H1 (cell line): ENCODE results near the gene GPC4. TPM values are rescaled to one million over a fixed set of nuclear protein-coding genes. Genes with fewer than 3 reads are reported as not detected.

Source experiments
- CTCF ChIA-PET: fragments of 300-600 bp; sonication (Branson Sonifier 250); formaldehyde crosslinking; loops from one replicate; lab custom pipeline; 2021; ENCODE audit not compliant: partially characterized antibody; lab: Charles Lee
- POLR2A ChIA-PET: fragments of 300-600 bp; sonication (Branson Sonifier 250); formaldehyde crosslinking; loops from one replicate; lab custom pipeline; 2021; ENCODE audit warnings: inconsistent platforms; ENCODE audit not compliant: partially characterized antibody; lab: Charles Lee
- DNase-seq, 2 experiments: peaks; one replicate each; pipeline versions ENCODE4 v3.0.0 to v3.0.0-alpha.2; 2010 to 2022; ENCODE audit warnings: low spot score in 2 of 2, low read depth in 1 of 2, mixed read lengths in 1 of 2
- FAIRE-seq: peaks from 2 replicates; lab custom pipeline; 2011; peaks lifted over from hg19 to GRCh38; lab: Jason Lieb, UNC
- H2AFZ ChIP-seq: 2 replicates; pipeline ENCODE4 v1.8.1; 2012; ENCODE audit warnings: low read length, inconsistent platforms
- H2AK5ac ChIP-seq: 2 replicates; pipeline ENCODE4 v1.6.1; 2013; ENCODE audit warnings: low read depth, low read length
- H2BK120ac ChIP-seq: replicated peaks from 2 replicates; pipeline ENCODE3; 2013; ENCODE audit warnings: low read depth, low read length, inconsistent platforms
- H2BK12ac ChIP-seq: 2 replicates; pipeline ENCODE4 v1.6.1; 2013; ENCODE audit warnings: low read depth, low read length
- H2BK15ac ChIP-seq: 2 replicates; pipeline ENCODE4 v1.6.1; 2013; ENCODE audit warnings: low read length
- H2BK20ac ChIP-seq: 2 replicates; pipeline ENCODE4 v1.6.1; 2013; ENCODE audit warnings: low read length
- H2BK5ac ChIP-seq: 2 replicates; pipeline ENCODE4 v1.6.1; 2013; ENCODE audit warnings: low read depth, low read length
- H3K14ac ChIP-seq: 2 replicates; pipeline ENCODE4 v1.6.1; 2013; ENCODE audit warnings: inconsistent platforms; ENCODE audit not compliant: insufficient read length
- H3K18ac ChIP-seq: 2 replicates; pipeline ENCODE4 v1.6.1; 2013; ENCODE audit warnings: low read length; ENCODE audit errors: extremely low read depth
- H3K23ac ChIP-seq: 2 replicates; pipeline ENCODE4 v1.6.1; 2013; ENCODE audit warnings: inconsistent platforms; ENCODE audit not compliant: insufficient read length
- H3K23me2 ChIP-seq: 2 replicates; pipeline ENCODE4 v1.6.1; 2013; ENCODE audit warnings: low read depth, low read length
- H3K27ac ChIP-seq: 2 replicates; pipeline ENCODE4 v1.6.1; 2011; ENCODE audit warnings: low read depth, low read length, inconsistent platforms
- H3K27me3 ChIP-seq, 4 experiments: replicated peaks in 1 of 4; 1 replicate in 1 of 4; 2 replicates in 3 of 4; pipeline versions ENCODE4 v1.6.1 to v1.8.1; 2011 to 2013; ENCODE audit warnings: low read length in 3 of 4, mild to moderate bottlenecking in 3 of 4, inconsistent platforms in 2 of 4, mixed read lengths in 2 of 4, moderate library complexity in 1 of 4; ENCODE audit not compliant: control insufficient read depth in 3 of 4, insufficient read depth in 3 of 4; ENCODE audit errors: extremely low read depth in 1 of 4
- H3K36me3 ChIP-seq, 4 experiments: 2 replicates each; pipeline versions ENCODE4 v1.6.1 to v1.8.1; 2011 to 2013; ENCODE audit warnings: mild to moderate bottlenecking in 4 of 4, low read length in 3 of 4, moderate library complexity in 2 of 4, control low read depth in 1 of 4, inconsistent platforms in 1 of 4; ENCODE audit not compliant: insufficient read depth in 4 of 4, control insufficient read depth in 2 of 4
- H3K4ac ChIP-seq: replicated peaks from 2 replicates; pipeline ENCODE3; 2013; ENCODE audit warnings: low read length, low read depth, mixed read lengths, inconsistent platforms; ENCODE audit not compliant: insufficient read length
- H3K4me1 ChIP-seq, 4 experiments: replicated peaks in 1 of 4; 1 replicate in 1 of 4; 2 replicates in 3 of 4; pipeline versions ENCODE4 v1.6.1 to v1.8.1; 2011 to 2013; ENCODE audit warnings: low read length in 3 of 4, inconsistent platforms in 2 of 4, mixed read lengths in 1 of 4; ENCODE audit not compliant: insufficient read depth in 4 of 4, control insufficient read depth in 3 of 4
- H3K4me2 ChIP-seq, 2 experiments: 2 replicates each; pipeline versions ENCODE4 v1.6.1 to v1.8.1; 2011 to 2013; ENCODE audit warnings: low read depth in 2 of 2, low read length in 2 of 2, control low read depth in 1 of 2, inconsistent platforms in 1 of 2, mild to moderate bottlenecking in 1 of 2; ENCODE audit not compliant: insufficient read depth in 1 of 2
- H3K4me3 ChIP-seq, 4 experiments: fragments of 200-600, 300-600 bp in 1 of 4; sonication (generic), shearing (Covaris generic), sonication (Bioruptor Twin) in 1 of 4; 2 replicates each; pipeline versions ENCODE4 v1.5.1 to v1.8.1; 2011 to 2016; ENCODE audit warnings: low read length in 4 of 4, low read depth in 3 of 4, control low read depth in 2 of 4, inconsistent platforms in 2 of 4, mild to moderate bottlenecking in 2 of 4, mixed read lengths in 1 of 4, moderate library complexity in 1 of 4; ENCODE audit not compliant: insufficient read depth in 2 of 4; ENCODE audit errors: extremely low read depth in 1 of 4
- H3K56ac ChIP-seq: replicated peaks from 2 replicates; pipeline ENCODE3; 2013; ENCODE audit warnings: low read depth, mild to moderate bottlenecking, mixed read lengths, low read length, inconsistent platforms; ENCODE audit not compliant: insufficient read length
- H3K79me1 ChIP-seq: 2 replicates; pipeline ENCODE4 v1.6.1; 2013; ENCODE audit warnings: low read depth, low read length, control low read depth
- H3K79me2 ChIP-seq, 2 experiments: 2 replicates each; pipeline versions ENCODE4 v1.6.1 to v1.8.1; 2012 to 2013; ENCODE audit warnings: low read length in 2 of 2, mild to moderate bottlenecking in 2 of 2, inconsistent platforms in 1 of 2; ENCODE audit not compliant: insufficient read depth in 2 of 2, control insufficient read depth in 1 of 2
- H3K9ac ChIP-seq, 4 experiments: replicated peaks in 1 of 4; 1 replicate in 1 of 4; 2 replicates in 3 of 4; pipeline versions ENCODE4 v1.6.1 to v1.8.1; 2011 to 2013; ENCODE audit warnings: low read depth in 3 of 4, low read length in 3 of 4, control low read depth in 2 of 4, mild to moderate bottlenecking in 2 of 4, moderate library complexity in 2 of 4, inconsistent platforms in 1 of 4; ENCODE audit errors: extremely low read depth in 1 of 4
- H3K9me3 ChIP-seq, 2 experiments: 2 replicates each; pipeline versions ENCODE4 v1.6.1 to v1.8.1; 2012 to 2013; ENCODE audit warnings: mild to moderate bottlenecking in 2 of 2, moderate library complexity in 2 of 2, control low read depth in 1 of 2, inconsistent platforms in 1 of 2, low read depth in 1 of 2, low read length in 1 of 2, mixed read lengths in 1 of 2; ENCODE audit not compliant: insufficient read depth in 2 of 2
- H4K20me1 ChIP-seq, 2 experiments: replicated peaks in 1 of 2; 2 replicates each; pipeline versions ENCODE3 to v1.8.1; 2011 to 2013; ENCODE audit warnings: inconsistent platforms in 2 of 2, low read length in 2 of 2, mild to moderate bottlenecking in 1 of 2; ENCODE audit not compliant: insufficient read depth in 2 of 2, control insufficient read depth in 1 of 2
- H4K5ac ChIP-seq: 2 replicates; pipeline ENCODE4 v1.6.1; 2013; ENCODE audit warnings: low read length, low read depth, mixed read lengths, inconsistent platforms; ENCODE audit not compliant: insufficient read length
- H4K8ac ChIP-seq: 2 replicates; pipeline ENCODE4 v1.8.0; 2013; ENCODE audit warnings: mild to moderate bottlenecking, moderate library complexity, low read length, inconsistent platforms; ENCODE audit not compliant: insufficient read depth; ENCODE audit errors: extremely low read depth
- H4K91ac ChIP-seq: replicated peaks from 2 replicates; pipeline ENCODE3; 2013; ENCODE audit warnings: low read length, mixed read lengths, inconsistent platforms; ENCODE audit not compliant: insufficient read length
- ASH2L ChIP-seq: fragments of 200-600, 300-600 bp; sonication (generic); IDR thresholded peaks from one replicate; pipeline ENCODE4 v1.7.1; 2017; ENCODE audit warnings: low read length
- CBX5 ChIP-seq: fragments of 300-800, 300-1000 bp; sonication (generic); IDR thresholded peaks from 2 replicates; pipeline ENCODE4 v1.7.1; 2016; ENCODE audit warnings: antibody characterized with exemption, low read length, low read depth
- CBX8 ChIP-seq: fragments of 300-800, 300-1000 bp; sonication (generic); IDR thresholded peaks from 2 replicates; pipeline ENCODE4 v1.7.1; 2016; ENCODE audit warnings: low read depth, low read length, borderline replicate concordance
- CHD2 ChIP-seq: IDR thresholded peaks from 2 replicates; pipeline ENCODE4 v1.6.1; 2012; ENCODE audit warnings: low read length, improper control_type of control experiment
- EZH2 ChIP-seq: fragments of 200-600 bp; sonication (generic); IDR thresholded peaks from 2 replicates; pipeline ENCODE4 v1.7.1; 2012; ENCODE audit warnings: low read depth, mild to moderate bottlenecking, moderate library complexity, low read length, inconsistent platforms; ENCODE audit not compliant: severe bottlenecking
- HDAC6 ChIP-seq: IDR thresholded peaks from one replicate; pipeline ENCODE4 v1.7.1; 2012; ENCODE audit warnings: low read depth, mild to moderate bottlenecking, inconsistent platforms, low read length, moderate library complexity
- KDM5A ChIP-seq: fragments of 200-600 bp; IDR thresholded peaks from 2 replicates; pipeline ENCODE4 v1.7.1; 2012; ENCODE audit warnings: mild to moderate bottlenecking, low read length, inconsistent platforms, mixed read lengths
- NANOG ChIP-seq: IDR thresholded peaks from 2 replicates; pipeline ENCODE4 v1.6.1; 2011; ENCODE audit warnings: low read length, low read depth, mild to moderate bottlenecking, inconsistent platforms; ENCODE audit not compliant: insufficient read depth, poor library complexity, severe bottlenecking
- POLR2AphosphoS5 ChIP-seq: IDR thresholded peaks from 2 replicates; pipeline ENCODE4 v1.6.1; 2011; ENCODE audit warnings: low read depth, low read length
- POU5F1 ChIP-seq: IDR thresholded peaks from 2 replicates; pipeline ENCODE4 v1.6.1; 2011; ENCODE audit warnings: low read depth, mild to moderate bottlenecking, low read length, moderate library complexity
- SP4 ChIP-seq: IDR thresholded peaks from 2 replicates; pipeline ENCODE4 v1.6.1; 2012; ENCODE audit warnings: low read length, inconsistent platforms
- SUZ12 ChIP-seq: fragments of 200-600 bp; sonication (generic); IDR thresholded peaks from 2 replicates; pipeline ENCODE4 v1.6.1; 2012; ENCODE audit warnings: mild to moderate bottlenecking, inconsistent platforms, low read length, moderate library complexity, mixed read lengths
- TEAD4 ChIP-seq: IDR thresholded peaks from 2 replicates; pipeline ENCODE4 v1.6.1; 2012; ENCODE audit warnings: low read depth, low read length, inconsistent platforms, mixed read lengths
- ZNF274 ChIP-seq: IDR thresholded peaks from 2 replicates; pipeline ENCODE4 v1.7.0; 2012; ENCODE audit warnings: low read length, borderline replicate concordance; ENCODE audit errors: extremely low read depth
- polyA plus RNA-seq, 7 experiments: library from polyadenylated mRNA; depleted of rRNA in 3 of 7; stranded (reverse) in 5 of 7; unstranded in 2 of 7; fragments of >200 nt in 5 of 7; fragments of 200-250 nt in 2 of 7; gene quantifications; 1 replicate in 5 of 7; 2 replicates in 1 of 7; 4 replicates in 1 of 7; pipeline versions ENCODE4 v1.2.1 to v1.2.3, GENCODE V29; 2011 to 2013; ENCODE audit warnings: missing spikeins in 2 of 7, mixed read lengths in 2 of 7
- total RNA-seq: library from RNA; stranded (reverse); fragmentation: NEBNext Ultra II Directional; extraction: Animal tissue kit (Norgen Biotek cat#: 25700); gene quantifications from 2 replicates; pipeline ENCODE4 v1.2.1, GENCODE V29; 2021
- TF ChIP-seq, protein P1 (sequence below): IDR thresholded peaks from 2 replicates; pipeline ENCODE4 v1.6.1; 2011; ENCODE audit warnings: low read depth, mild to moderate bottlenecking, low read length; ENCODE audit not compliant: insufficient read depth
- TF ChIP-seq, protein P2 (sequence below): IDR thresholded peaks from 2 replicates; pipeline ENCODE4 v1.6.1; 2012; ENCODE audit warnings: inconsistent platforms

Gene GPC4
- total and polyA plus RNA-seq, 2 of the 8 experiments (the other 6 are each of a cell fraction or from before 2014, with no cell fraction given), result 46.8 to 230 TPM

GRCh38 chrX:133314281-133314680 is 101.0 kb downstream of the GPC4 start:
- H3K18ac ChIP-seq, result no peak overlapping the region
- TF ChIP-seq CHD2, result no peak
- TF ChIP-seq SP4, result no peak
- TF ChIP-seq ZNF274, result no peak
- TF ChIP-seq, protein P1, sequence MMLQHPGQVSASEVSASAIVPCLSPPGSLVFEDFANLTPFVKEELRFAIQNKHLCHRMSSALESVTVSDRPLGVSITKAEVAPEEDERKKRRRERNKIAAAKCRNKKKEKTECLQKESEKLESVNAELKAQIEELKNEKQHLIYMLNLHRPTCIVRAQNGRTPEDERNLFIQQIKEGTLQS, result no peak
- no peak for TF ChIP-seq CBX8
- TF ChIP-seq KDM5A, result no peak
- no peak for TF ChIP-seq NANOG
- TF ChIP-seq, protein P2, sequence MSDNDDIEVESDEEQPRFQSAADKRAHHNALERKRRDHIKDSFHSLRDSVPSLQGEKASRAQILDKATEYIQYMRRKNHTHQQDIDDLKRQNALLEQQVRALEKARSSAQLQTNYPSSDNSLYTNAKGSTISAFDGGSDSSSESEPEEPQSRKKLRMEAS, result no peak
- TF ChIP-seq HDAC6, result no peak
- no peak for TF ChIP-seq EZH2
- TF ChIP-seq TEAD4, result no peak
- TF ChIP-seq POU5F1, result no peak
- TF ChIP-seq CBX5, result no peak
- TF ChIP-seq ASH2L, result no peak
- TF ChIP-seq POLR2AphosphoS5, result no peak
- TF ChIP-seq SUZ12, result no peak
- TF ChIP-seq, all 59 proteins: peak for 0
- H3K4me1 ChIP-seq, result peaks cover 0 to 9% (median 3%) of the 10 kb centered on the region in 4 experiments; a peak in 3 of 7 replicates
- H3K14ac ChIP-seq, result no peak overlapping the region
- H2BK20ac ChIP-seq, result no peak overlapping the region
- H3K4ac ChIP-seq, result no peak overlapping the region
- no peak overlapping the region for H2BK5ac ChIP-seq
- H4K20me1 ChIP-seq, result peaks cover 0 to 3% of the 10 kb centered on the region in 2 experiments
- H3K79me1 ChIP-seq, result no peaks in the 10 kb centered on the region
- no peak overlapping the region for H3K23ac ChIP-seq
- CTCF ChIA-PET, result no interaction called here
- no peak overlapping the region for H4K8ac ChIP-seq
- H2BK15ac ChIP-seq, result no peak overlapping the region
- H3K27me3 ChIP-seq, result no peaks in the 10 kb centered on the region
- POLR2A ChIA-PET, result no interaction called here
- H3K4me3 ChIP-seq, result no peak overlapping the region
- H3K4me2 ChIP-seq, result no peak overlapping the region
- peaks cover 0 to 41% of the 10 kb centered on the region in 2 experiments; a peak in 3 of 4 replicates for H3K79me2 ChIP-seq
- no peak overlapping the region for H2AFZ ChIP-seq
- H2AK5ac ChIP-seq, result no peak overlapping the region
- DNase-seq (no peak), FAIRE-seq (no peak)
- no peak overlapping the region for H2BK120ac ChIP-seq
- H3K56ac ChIP-seq, result no peak overlapping the region
- H3K36me3 ChIP-seq, result peaks cover 2 to 27% (median 6%) of the 10 kb centered on the region in 4 experiments; a peak in 6 of 8 replicates
- no peak overlapping the region for H4K91ac ChIP-seq
- H4K5ac ChIP-seq, result no peak overlapping the region
- no peaks in the 10 kb centered on the region for H3K9me3 ChIP-seq
- H3K27ac ChIP-seq, result no peak overlapping the region
- H3K23me2 ChIP-seq, result no peaks in the 10 kb centered on the region
- H2BK12ac ChIP-seq, result no peak overlapping the region
- no peak overlapping the region for H3K9ac ChIP-seq
